ENCODE data around the gene AGO1.
"Not testable (repeated sequence)": the region's sequence is repeated elsewhere in the genome, so short reads cannot be mapped to it uniquely, and the experiment has no call there.

AGO1 gene

DNA sequence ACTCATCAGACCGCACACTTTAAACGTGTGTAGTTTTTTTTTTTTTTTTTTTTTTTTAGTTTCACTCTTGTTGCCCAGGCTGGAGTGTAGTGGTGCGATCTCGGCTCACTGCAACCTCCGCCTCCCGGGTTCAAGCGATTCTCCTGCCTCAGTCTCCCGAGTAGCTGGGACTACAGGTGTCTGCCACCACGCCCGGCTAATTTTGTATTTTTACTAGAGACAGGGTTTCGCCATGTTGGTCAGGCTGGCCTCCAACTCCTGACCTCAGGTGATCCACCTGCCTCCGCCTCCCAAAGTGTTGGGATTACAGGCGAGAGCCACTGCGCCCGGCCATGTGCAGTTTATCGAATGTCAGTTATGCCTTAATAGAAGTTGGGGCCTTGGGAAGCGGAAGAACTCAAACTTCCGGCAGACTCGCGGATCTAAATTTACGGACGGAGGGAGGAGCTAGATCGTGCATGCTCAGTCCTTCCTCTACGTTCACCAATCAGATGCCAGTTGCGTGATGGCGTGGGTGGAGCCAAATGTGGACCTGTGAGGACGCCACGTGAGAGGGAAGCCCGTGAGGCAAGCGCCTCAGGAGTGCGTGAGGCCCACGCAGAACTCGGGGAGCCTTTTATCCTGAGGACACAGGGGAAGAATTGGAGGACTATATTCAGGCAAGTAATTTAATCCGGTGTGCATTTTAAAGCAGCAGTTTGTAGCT is 13.6 kb upstream of the AGO1 start:
- not testable (repeated sequence) for DNase-seq (ENCODE audit: low read depth)

DNA sequence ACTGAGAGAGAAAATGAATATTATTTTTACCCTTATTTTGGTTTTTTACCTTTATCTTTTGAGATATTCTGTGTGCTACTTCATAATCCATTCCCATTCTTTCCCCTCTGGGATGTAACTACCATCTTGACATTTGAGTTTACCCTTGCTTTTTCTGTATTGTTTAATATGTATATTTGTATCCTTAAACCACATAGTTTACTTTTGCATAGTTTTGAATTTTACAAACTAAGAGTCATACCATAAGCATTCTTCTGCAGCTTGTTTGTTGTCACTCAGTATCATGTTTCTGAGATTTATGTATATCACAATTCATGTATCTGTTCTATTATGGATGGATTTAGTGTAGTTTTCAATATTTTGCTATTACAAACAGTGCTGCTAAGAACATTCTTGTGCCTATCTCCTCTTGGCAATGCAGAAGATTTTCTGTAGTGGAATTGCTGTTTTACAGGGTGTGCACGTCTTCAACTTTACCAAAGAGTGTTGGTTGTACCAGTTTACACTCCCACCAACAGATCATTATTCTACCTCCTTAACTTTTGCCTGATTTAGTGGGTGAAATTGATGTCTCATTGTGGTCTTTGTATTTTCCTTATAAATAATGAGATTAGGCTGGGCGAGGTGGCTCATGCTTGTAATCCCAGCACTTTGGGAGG is 12.2 kb upstream of the AGO1 start:
- DNase-seq (ENCODE audit: low read depth): no peak

DNA sequence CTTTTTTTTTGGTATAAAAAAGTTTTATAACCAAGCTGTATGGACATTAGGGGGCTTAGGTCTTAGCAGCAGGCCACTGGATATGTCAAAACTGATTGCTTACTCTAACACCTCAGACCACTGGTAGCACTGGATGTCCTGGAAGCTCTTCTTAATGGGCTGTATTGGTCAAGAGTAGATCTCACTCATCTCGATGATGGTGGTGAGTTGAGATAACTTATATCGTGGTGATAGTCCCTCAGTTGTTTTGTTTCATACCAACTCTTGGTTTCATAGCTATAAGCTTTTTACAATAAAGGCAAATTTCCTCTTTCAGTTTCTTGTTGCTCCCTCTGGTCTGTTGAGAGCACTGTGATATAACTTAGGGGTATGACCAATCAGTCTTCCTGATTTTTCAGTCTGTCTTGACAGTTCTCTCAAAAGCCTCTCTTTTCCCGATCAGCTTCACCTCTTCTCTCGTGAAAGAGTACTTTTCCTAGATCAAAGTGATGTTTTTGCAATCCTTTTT is 9.7 kb upstream of the AGO1 start:
- DNase-seq (ENCODE audit: low read depth): no peak

DNA sequence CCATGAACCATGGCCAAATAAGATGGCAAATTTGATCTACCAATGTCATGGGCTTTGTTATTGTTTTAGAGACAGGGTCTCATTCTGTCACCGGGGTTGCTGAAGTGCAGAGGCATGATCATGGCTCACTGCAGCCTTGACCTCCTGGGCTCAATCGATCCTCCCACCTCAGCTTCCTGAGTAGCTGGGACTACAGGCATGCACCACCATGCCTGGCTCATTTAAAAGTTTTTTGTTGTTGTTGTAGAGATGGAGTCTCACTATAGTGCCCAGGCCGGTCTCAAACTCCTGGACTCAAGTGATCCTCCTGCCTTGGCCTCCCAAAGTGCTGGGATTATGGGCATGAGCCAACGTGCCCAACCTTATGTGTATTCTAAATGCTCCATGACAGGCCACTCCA is 8.9 kb upstream of the AGO1 start:
- not testable (repeated sequence) for DNase-seq (ENCODE audit: low read depth)

DNA sequence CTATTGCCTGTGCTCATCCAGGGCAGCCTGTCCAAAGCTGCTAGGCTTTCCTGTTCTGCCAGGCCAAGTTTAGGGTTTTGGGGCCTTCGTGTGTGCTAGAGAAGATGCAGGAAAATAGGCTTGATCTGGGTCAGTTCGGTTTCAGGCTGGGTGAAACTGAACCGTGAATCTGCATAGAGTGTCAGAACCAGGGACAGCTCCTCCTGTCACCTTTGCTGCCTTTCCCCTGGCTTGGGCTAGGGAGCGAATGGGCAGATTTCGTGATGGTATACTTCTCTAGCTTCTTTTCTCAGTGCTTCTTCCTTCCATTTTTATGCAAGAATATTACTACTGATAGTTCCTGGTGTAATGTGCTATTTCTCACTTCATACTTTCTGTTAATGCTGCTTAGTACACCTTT is 6.0 kb upstream of the AGO1 start:
- peak; percentile 9 for DNase-seq (ENCODE audit: low read depth)

DNA sequence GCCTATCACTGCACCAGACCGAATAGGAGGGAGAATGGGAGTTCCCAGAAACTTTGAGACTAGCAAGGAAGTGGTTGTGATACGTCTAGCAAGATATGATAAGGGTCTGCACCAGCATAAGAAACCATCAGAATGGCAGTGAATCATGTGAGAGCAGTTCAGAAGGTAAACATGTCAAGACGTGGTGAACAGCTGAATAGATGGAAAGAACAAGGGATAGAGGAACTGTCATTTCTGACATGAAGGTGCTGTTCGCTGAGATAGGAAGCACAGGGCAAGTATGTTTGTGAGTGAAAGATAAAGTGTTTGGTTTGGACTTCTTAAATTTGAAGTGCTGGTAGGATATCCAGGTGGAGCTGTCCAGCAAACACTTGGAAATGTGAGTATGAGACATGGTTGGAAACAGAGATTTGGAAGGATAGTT is 1.1 kb upstream of the AGO1 start:
- DNase-seq (ENCODE audit: low read depth): peak; percentile 9

DNA sequence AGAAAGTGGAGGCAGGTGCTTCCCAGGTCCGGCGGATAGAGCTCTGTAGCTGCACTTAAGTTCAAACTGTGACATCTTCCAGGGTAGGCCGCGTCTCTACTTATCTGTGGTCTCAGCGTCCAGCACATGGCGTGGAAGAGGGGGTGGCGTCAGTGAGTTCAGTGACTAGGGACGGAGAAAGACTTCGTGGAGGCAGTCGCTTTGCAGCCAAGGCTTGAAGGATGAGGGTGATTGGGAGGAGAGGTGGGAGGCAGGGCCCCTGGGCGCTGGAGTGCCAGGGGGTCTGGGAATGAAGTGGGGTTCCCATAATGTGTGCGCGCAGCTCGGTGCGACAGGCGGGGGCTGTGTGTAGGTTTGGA is 444 bp upstream of the AGO1 start:
- no peak for DNase-seq (ENCODE audit: low read depth)

DNA sequence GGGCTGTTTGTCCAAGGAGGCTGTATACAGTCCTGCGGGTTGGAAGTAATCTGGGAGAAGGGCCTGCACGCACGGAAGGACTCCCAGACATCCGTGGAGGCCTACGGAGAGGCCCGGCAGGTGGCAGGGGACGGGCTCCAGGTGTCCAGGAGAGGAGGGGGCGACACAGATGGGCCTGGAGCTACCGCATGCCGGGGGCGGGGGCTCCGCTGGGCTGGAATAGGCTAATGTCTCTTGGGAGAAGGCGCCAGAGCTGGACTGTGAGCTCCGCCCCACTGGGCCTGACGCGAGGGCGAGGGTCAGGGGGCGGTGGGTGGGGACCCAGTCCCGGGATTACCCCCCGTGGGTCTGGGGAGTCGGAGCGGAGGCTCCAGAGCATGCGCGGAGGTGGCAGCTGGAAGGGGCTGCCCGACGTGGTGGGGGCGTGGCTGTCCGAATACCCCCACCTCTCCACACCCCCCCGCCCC is 659 bp downstream of the AGO1 start:
- peak; percentile 25 for DNase-seq (ENCODE audit: low read depth)

DNA sequence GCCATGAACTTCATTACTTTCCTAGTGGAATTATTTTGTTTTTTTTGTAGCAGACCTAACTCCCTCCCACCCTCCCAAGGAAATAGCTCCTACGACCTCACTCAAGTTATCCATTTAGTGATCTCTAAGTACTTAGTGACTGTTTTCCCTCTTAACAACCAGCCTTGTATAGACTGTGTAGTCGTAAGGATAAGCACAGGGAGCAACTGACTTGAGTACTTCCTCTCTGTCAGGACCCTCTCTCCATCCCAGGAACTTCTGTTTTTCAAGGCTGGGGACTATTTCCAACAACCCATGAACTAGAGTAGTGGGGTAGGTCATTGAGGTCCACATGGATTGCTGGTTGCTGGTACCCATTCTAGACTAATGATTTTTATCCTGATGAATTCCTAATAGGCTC is 1.9 kb downstream of the AGO1 start:
- DNase-seq (ENCODE audit: low read depth): no peak

DNA sequence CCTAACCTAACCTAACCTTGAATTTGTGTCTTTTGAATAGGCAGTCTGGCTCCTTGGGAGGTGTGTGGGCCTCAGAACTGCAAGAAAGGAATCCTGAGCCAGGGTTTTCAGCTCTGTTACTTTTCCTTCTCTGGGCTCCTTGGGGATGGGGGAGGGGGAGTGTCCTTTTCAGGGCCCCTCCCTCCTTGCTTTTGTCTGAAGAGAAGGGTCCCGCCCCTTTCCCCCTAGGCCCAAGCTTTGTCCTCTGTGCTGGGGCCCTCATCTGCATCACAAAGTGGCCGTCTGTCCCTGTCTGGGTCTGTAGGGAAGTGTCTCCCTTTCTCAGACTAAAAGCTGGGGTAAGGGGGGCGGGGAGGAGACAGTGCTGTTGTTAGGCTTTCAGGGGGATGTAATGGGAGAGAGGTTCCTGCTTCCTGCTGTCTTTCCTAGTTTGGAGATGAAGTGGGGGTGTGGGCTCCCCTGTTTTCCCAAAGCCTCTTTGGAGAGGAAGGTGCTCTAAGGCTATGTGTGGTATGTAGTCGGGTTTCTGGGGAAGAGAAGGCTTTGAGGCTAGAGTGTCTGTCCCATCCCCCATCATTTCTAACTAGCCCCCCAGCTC is 3.1 kb downstream of the AGO1 start:
- no peak for DNase-seq (ENCODE audit: low read depth)

DNA sequence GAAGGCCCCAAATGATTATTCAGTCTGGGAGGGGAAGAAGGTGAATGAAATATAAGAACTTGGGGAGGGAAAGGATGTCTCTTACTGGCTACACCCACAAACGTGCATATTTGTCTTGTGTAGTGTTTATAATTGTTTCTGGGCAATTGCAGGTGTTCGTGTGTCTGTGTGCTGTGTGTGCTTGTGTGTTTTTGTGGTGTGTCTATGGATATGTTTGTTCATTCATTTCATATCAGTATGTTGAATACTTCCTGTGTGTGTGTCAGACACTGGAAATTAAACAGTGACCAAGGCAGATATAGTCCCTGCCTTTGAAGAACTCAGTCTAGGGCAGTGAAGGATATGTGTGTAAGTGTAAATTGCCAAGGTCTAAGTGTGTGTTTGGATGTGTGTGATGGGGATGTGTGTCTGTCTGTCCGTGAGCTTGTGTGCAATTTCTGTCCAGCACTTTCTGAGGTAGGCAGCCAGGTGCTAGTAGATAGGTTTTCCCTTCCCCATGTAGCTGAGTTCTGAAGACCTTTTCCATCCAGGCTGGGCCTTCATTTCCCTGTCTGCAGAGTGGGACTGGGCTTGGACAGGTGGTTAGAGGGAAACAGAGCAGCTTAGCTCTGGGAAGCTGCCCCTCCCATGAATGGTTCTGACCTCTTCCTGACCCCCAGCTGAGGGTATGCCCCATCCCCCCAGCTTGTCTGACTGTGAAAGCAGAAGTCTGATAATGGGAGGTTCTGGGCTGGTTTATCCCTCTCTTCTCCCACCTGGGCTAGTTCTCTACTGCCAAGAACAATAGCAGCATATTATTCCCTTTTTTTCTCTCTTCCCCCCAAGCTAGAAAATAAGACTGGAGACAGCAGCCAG is 3.8 kb downstream of the AGO1 start:
- peak; percentile 19 for DNase-seq (ENCODE audit: low read depth)

DNA sequence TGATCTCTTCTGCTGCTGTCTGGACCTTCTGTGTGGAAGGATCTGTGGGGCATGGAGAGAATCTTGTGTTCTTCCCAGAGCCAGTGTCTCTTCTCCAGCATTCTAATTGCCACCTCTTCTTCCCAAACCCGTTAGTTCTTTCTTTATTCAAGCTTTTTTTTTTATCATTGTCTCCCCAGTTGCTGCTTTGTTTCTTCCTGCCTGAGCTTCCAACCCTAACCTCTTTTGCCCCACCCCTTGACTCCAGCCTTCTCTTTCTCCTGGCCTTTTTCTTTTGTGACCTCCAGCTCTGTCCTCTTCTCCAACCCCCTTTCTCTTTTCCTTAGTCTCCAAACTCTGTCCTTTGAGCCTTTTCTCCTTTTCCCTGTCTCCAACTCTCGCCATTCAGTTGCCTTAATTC is 4.5 kb downstream of the AGO1 start:
- DNase-seq (ENCODE audit: low read depth): no peak

DNA sequence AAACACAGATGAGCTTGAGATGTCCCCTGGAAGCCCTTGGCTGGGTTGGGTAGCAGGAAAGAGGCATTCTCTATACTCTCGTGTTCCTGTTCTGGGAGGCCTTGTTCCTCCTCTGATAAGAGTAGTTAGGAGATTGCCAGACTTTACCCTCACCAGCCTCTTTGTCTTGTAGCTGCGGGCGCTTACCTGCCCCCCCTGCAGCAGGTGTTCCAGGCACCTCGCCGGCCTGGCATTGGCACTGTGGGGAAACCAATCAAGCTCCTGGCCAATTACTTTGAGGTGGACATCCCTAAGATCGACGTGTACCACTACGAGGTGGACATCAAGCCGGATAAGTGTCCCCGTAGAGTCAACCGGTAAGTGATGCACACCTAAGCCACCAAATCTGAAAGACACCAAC is 5.2 kb downstream of the AGO1 start:
- no peak for DNase-seq (ENCODE audit: low read depth)

DNA sequence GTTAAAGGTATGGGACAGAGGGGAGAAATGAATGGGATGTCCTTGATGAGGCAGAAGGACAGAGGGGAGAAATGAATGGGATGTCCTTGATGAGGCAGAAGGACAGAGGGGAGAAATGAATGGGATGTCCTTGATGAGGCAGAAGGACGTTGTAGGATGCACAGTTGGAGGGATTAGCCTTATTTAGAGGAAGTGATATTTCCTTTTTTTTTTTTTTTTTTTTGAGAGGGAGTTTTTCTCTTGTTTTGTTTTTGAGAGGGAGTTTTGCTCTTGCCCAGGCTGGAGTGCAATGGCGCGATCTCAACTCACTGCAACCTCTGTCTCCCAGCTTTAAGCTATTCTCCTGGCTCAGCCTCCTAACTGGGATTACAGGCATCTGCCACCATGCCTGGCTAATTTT is 6.0 kb downstream of the AGO1 start:
- not testable (repeated sequence) for DNase-seq (ENCODE audit: low read depth)

DNA sequence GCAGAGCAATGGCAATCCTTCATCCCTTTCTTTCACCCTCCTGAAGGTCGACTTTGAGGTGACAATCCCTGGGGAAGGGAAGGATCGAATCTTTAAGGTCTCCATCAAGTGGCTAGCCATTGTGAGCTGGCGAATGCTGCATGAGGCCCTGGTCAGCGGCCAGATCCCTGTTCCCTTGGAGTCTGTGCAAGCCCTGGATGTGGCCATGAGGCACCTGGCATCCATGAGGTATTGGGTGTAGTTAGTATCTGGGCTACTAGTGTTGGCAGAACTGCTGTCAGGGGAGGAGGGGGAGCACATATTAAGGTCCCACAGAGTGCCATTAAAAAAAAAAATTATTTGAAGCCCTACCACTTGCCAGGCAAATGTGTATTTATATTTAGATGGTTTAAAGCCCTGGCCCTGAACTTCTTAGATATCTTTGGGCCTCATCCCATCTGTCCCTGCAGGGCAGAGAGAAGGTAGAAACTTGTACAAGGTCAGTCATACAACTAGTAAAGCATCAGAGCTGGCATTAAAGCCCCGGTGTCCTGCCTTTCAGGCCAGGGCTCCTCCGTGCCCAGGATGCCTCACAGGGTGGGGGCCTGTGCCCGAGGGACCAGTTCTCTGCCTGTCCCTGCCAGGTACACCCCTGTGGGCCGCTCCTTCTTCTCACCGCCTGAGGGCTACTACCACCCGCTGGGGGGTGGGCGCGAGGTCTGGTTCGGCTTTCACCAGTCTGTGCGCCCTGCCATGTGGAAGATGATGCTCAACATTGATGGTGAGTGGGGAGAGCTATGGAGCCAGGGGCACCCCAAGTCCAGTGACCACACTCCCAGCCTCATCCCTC is 10.3 kb downstream of the AGO1 start:
- no peak for DNase-seq (ENCODE audit: low read depth)

DNA sequence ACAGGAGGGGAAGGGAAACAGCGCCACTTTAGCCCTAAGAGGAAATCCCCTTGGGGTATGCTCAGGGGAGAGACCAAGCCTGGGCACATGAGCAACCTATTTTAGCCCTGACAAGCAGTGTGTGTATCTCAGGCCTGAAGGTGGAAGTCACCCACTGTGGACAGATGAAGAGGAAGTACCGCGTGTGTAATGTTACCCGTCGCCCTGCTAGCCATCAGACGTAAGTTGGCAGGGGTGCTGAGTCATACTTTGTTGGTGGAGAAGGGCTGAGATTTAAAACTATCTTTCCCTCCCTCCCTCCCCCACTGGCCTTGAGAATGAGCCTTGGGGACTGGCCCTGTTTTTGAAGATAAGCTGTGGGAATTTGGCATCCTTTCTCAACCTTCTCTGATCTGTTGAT is 11.2 kb downstream of the AGO1 start:
- DNase-seq (ENCODE audit: low read depth): peak; percentile 74

DNA sequence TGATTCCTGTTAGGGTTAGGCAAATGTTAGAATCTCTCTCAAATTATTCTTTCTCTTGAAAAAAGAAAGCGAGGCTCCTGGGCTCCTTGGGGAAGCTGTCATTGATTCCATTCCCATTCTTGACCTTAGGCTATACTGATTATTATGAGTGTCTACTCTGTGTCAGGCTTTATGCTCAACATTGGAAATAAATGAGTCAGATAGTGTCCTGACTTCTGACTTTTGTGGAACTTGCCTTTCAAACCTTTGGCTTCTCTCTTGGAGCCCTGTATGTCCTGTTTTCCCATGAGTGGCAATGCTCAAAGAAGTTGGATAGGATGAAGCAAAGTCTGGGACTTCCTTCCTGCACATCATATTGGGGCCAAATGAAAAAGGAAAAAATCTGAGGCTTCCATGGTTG is 11.6 kb downstream of the AGO1 start:
- no peak for DNase-seq (ENCODE audit: low read depth)

DNA sequence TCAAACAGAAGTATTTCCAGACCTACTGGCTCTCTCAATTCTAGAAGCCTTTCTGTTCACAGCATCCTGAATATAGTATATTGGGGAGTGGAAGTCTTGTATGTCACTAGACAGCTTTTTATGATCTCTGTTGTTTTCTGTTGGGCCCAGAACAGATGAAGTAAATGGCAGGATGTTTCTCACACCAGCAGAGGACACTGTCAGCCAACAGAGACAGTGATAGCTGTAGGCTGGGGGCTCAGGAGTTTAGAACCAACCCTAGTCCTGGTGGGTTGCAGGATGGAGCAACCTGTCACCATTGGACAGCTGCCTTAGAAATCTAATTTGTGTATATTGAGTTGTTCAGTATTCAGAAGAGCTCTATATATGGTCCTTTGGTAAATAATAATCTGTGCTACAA is 16.9 kb downstream of the AGO1 start:
- no peak for DNase-seq (ENCODE audit: low read depth)

DNA sequence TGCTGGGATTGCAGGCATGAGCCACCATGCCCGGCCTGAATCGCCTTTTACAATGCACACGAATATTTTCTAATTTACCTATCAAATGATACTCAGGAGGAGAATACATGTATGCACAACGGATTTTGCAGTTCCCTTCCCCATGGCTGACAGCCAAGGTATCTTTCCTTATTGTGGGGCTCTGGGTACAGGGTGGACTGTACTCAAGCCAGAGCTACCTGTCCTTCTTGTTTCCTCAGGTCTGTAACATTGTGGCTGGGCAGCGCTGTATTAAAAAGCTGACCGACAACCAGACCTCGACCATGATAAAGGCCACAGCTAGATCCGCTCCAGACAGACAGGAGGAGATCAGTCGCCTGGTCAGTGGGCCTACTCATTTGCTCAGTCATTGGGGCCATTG is 18.2 kb downstream of the AGO1 start:
- no peak for DNase-seq (ENCODE audit: low read depth)

DNA sequence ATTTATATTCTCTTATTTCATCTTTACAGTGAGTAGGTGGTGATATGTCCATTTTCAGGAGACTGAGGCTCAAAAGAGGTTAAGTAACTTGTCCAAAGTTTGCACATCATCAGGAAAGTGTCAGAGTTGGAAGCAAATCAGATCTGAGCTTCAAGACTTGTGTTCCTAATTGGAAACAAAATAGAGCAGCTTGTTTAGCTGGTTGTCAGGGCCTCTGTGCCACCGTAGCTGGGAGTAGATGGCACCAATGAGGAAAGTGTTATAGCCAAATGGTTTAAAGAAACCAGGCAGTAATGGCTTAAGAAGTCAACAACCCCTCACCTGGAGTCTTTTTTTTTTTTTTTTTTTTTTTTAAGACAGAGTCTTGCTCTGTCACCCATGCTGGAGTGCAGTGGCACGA is 19.7 kb downstream of the AGO1 start:
- DNase-seq (ENCODE audit: low read depth): no peak

DNA sequence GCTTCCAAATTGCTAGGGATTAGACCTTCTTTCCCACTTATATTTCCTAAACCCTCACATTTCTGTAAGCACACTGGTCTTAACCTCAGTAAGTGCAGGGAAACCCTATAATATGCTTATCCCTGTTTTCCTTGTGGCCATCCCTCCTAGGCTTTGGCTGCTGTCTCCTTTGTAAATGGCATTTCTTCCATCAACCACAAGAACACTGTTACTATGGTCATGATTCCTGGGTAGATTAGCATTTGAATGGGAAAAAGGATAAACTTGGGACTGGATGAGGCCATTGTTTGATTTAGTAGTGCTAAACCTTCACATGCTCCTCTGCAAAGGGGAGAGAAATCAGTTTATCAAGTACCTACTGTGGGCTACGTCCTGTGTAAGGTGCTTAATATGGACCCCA is 31.7 kb downstream of the AGO1 start:
- DNase-seq (ENCODE audit: low read depth): no peak

DNA sequence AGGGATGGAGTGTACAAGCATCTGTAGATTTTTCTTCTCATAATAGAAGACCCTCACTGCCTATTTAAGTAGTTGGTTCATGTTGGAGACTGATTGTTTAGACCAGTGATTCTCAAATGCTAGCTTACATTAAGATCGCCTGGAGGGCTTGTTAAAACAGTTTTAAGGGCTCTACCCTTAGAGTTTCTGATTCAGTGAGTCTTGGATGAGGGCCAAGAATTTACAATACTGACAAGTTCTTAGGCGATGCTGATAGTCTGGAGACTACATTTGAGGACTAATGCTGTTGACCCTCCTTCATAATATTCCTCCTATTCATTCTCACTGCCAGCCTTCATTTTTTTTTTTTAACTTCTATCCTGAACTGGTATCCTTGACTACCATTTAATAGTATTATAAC is 32.7 kb downstream of the AGO1 start:
- DNase-seq (ENCODE audit: low read depth): peak; percentile 38

Data from iris pigment epithelial cell (primary cell).